Esophagus squamous epithelium (tissue), 5 donors: ENCODE data around the gene RCSD1. TPM values are rescaled to one million over a fixed set of nuclear protein-coding genes. Genes with fewer than 3 reads are reported as not detected.

Experiments
- DNase-seq: peaks from one replicate; lab custom pipeline; 2025; lab: John Stamatoyannopoulos, UW
- H3K27ac ChIP-seq, 4 donors: fragments of 200-600 bp; sonication (generic); one replicate each; pipeline ENCODE4 v1.5.1; 2016 to 2019; ENCODE audit warnings: mild to moderate bottlenecking in 1 of 4
- H3K27me3 ChIP-seq, 4 donors: fragments of 200-600 bp; sonication (generic); 1 replicate in 3 of 4; 2 replicates in 1 of 4; pipeline versions ENCODE4 v1.5.1 to v1.6.0; 2017 to 2021; ENCODE audit warnings: antibody characterized with exemption in 1 of 4
- H3K36me3 ChIP-seq, 3 donors: fragments of 200-600 bp; sonication (generic); one replicate each; pipeline ENCODE4 v1.5.1; 2016 to 2019
- H3K4me1 ChIP-seq, 3 donors: fragments of 200-600 bp; sonication (generic); one replicate each; pipeline ENCODE4 v1.5.1; 2017 to 2019
- H3K4me3 ChIP-seq, 4 donors: fragments of 200-600 bp; sonication (generic); 1 replicate in 3 of 4; 2 replicates in 1 of 4; pipeline ENCODE4 v1.5.1; 2016 to 2019; ENCODE audit warnings: mild to moderate bottlenecking in 2 of 4, moderate library complexity in 1 of 4
- H3K9me3 ChIP-seq, 3 donors: fragments of 200-600 bp; sonication (generic); one replicate each; pipeline ENCODE4 v1.5.1; 2016 to 2019
- CTCF ChIP-seq, 6 experiments: fragments of 450-650 bp in 4 of 6; fragments of 200-600 bp in 2 of 6; sonication (generic) in 2 of 6; IDR thresholded peaks; one replicate each; pipeline ENCODE4 v1.5.1; 2016 to 2019; ENCODE audit warnings: antibody characterized with exemption in 6 of 6, mild to moderate bottlenecking in 4 of 6, moderate library complexity in 4 of 6
- POLR2A ChIP-seq, 4 donors: fragments of 450-650 bp; IDR thresholded peaks; one replicate each; pipeline ENCODE4 v1.6.1; 2017; ENCODE audit warnings: antibody characterized with exemption in 4 of 4, mild to moderate bottlenecking in 4 of 4, moderate library complexity in 3 of 4
- WGBS, 2 donors: methylation state at CpG; one replicate each; pipeline ENCODE4 v1.1.5; 2018; 5-methylcytosine and 5-hydroxymethylcytosine counted together
- intact Hi-C: fragments of 100-400 bp; cut with DNase I; formaldehyde crosslinking; loops from one replicate; pipeline ENCODE4 v1.15.0; 2022
- total RNA-seq, 4 donors: library from RNA; depleted of rRNA; stranded (reverse); fragments of >200 nt; gene quantifications; one replicate each; pipeline ENCODE4 v1.1.0, GENCODE V29; 2016
- donor health status: DM: yes; HTN: yes; CAD: no.

The RCSD1 gene
- total RNA-seq, 4 donors from 2014 or later, result 1.2 to 17.7 (median 3.4) TPM

- DNase-seq, result no peak
- intact Hi-C loops, result no loop called here
- H3K27me3 ChIP-seq, result no peaks in the 10 kb centered on the region
- TF ChIP-seq CTCF (IDR thresholded peaks at IDR 0.05) (no peak), POLR2A (IDR thresholded peaks at IDR 0.05) (peak in 1 of 4 donors; percentile 25)
- H3K4me3 ChIP-seq, result peak overlapping the region in 2 of 4 donors; percentile 12 to 33
- H3K36me3 ChIP-seq, result no peaks in the 10 kb centered on the region
- peaks cover 7 to 29% (median 10%) of the 10 kb centered on the region in 3 donors for H3K4me1 ChIP-seq
- H3K27ac ChIP-seq, result peak overlapping the region; percentile 53 to 87 (median 65)
- 41 to 42% methylated on average over 8 of the region's 8 CpGs for WGBS, 2 donors
- peaks cover 0 to 11% (median 9%) of the 10 kb centered on the region in 3 donors for H3K9me3 ChIP-seq
Measured at GRCh38 chr1:167617153-167618147, 12.6 kb upstream of the RCSD1 start.

DNA sequence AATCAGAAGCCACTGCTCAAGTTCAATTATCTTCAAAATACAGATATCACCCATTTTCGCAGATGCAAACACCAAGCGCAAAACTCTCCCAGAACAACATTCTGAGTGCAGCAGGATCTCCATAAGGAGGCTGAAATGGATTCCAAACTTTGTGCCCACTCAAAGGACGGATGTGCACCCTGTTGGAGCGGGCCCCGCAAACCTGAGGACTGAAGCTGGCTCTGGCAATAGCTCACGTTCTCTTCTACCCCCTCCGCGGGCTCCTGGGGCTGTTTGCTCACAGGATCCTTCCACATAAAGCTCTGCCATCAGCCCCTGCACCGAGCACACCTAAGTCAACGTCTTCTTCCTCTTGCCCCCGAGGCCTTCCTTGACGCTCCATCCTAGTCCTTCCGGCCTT, 11.7 kb upstream of the RCSD1 start:
- H3K36me3 ChIP-seq, result no peaks in the 10 kb centered on the region

GRCh38 chr1:167618789-167619188, 11.2 kb upstream of the RCSD1 start:
- no peak for TF ChIP-seq CTCF (IDR thresholded peaks at IDR 0.05)
- H3K36me3 ChIP-seq, result no peaks in the 10 kb centered on the region
- 86 to 95% methylated on average over 3 of the region's 3 CpGs for WGBS, 2 donors
- H3K27me3 ChIP-seq, result no peaks in the 10 kb centered on the region
- no peak for DNase-seq
- intact Hi-C loops, result no loop called here
- peaks cover 0 to 11% (median 9%) of the 10 kb centered on the region in 3 donors for H3K9me3 ChIP-seq
- no peak overlapping the region for H3K4me3 ChIP-seq
- no peak overlapping the region for H3K27ac ChIP-seq
- H3K4me1 ChIP-seq, result peaks cover 7 to 29% (median 10%) of the 10 kb centered on the region in 3 donors

More for the DNA sequence above, 11.7 kb upstream of the RCSD1 start:
- DNase-seq, result no peak
- H3K27me3 ChIP-seq, result no peaks in the 10 kb centered on the region
- peak overlapping the region in 3 of 4 donors; percentile 53 to 87 (median 76) for H3K27ac ChIP-seq
- TF ChIP-seq CTCF (IDR thresholded peaks at IDR 0.05), result no peak
- intact Hi-C loops, result no loop called here
- WGBS, 2 donors, result 85 to 86% methylated on average over 11 to 13 of the region's 13 CpGs
- H3K9me3 ChIP-seq, result peaks cover 0 to 11% (median 9%) of the 10 kb centered on the region in 3 donors
- peaks cover 7 to 29% (median 10%) of the 10 kb centered on the region in 3 donors for H3K4me1 ChIP-seq
- H3K4me3 ChIP-seq, result no peak overlapping the region

DNA sequence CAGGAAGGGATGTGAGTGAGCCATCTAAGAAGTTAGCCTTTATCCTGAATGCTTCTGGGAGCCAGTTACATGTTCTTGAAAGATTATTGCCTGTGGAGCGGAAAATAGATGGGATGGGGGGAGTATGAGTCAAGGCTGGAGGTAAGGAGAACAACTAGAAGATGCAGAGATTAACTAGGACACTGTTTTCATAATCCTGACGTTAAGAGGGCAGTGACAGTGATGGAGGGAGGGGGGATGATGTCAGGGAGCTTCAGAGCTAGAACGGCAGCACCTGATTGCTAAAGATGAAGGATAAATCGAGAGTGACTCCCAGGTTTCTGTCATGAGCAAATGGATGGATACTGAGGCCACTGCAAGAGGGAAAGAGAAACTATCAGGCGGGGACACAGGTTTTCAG, 10.0 kb upstream of the RCSD1 start:
- H3K9me3 ChIP-seq, result peaks cover 0 to 6% (median 4%) of the 10 kb centered on the region in 3 donors
- DNase-seq, result no peak
- H3K36me3 ChIP-seq, result no peaks in the 10 kb centered on the region
- no peak for TF ChIP-seq POLR2A (IDR thresholded peaks at IDR 0.05)
- TF ChIP-seq CTCF (IDR thresholded peaks at IDR 0.05), result no peak
- no peak overlapping the region for H3K4me3 ChIP-seq
- no peaks in the 10 kb centered on the region for H3K27me3 ChIP-seq
- intact Hi-C loops, result no loop called here
- H3K27ac ChIP-seq, result peak overlapping the region in 1 of 4 donors; percentile 4
- peaks cover 7 to 29% (median 10%) of the 10 kb centered on the region in 3 donors for H3K4me1 ChIP-seq
- whole genome bisulfite sequencing, 2 donors, result 49 to 54% methylated on average over 5 of the region's 5 CpGs

DNA sequence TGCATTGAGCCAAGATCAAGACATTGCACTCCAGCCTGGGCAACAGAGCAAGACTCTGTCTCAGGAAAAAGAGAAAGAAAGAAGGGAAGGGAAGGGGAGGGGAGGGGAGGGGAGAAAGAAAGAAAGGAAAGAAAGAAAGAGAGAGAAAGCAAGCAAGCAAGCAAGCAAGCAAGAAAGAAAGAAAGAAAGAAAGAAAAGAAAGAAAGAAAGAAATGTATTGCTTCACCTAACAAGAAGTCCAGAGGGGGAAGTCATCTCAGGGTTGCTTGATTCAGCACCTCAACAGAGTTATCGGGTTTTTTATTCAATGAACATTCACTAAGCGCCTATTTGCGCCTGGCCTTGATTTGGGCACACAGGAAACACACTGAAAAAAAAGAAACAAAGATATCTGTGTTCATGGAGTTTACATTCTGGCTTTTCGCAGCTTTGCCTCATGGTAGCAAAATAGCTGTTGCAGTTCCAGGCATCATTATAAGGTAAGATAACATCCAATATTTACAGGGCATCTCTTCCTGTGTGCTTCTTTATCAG, 8.2 kb upstream of the RCSD1 start:
- no peak for TF ChIP-seq CTCF (IDR thresholded peaks at IDR 0.05)
- no peak for TF ChIP-seq POLR2A (IDR thresholded peaks at IDR 0.05)
- no peak for DNase-seq
- Histone ChIP-seq H3K4me1 (peaks cover 7 to 25% (median 7%) of the 10 kb centered on the region in 3 donors), H3K36me3 (no peaks in the 10 kb centered on the region), H3K4me3 (no peak overlapping the region), H3K27me3 (no peaks in the 10 kb centered on the region), H3K9me3 (no peaks in the 10 kb centered on the region), H3K27ac (no peak overlapping the region)
- intact Hi-C loops, result no loop called here
- WGBS, 2 donors, result 79 to 82% methylated on average over 4 of the region's 4 CpGs
